HepG2 (cell line): ENCODE results near the gene SYDE1. TPM values are rescaled to one million over a fixed set of nuclear protein-coding genes. Genes with fewer than 3 reads are reported as not detected.

Experiments
- ATAC-seq: fragments of 200-7000 bp; cut with Tn5 transposase; 3 replicates; pipeline ENCODE4 v1.9.1; 2020; ENCODE audit warnings: mild to moderate bottlenecking, moderate library complexity
- BruUV-seq: library from RNA; stranded (reverse); fragments of 400-500 nt; replicated peaks from 2 replicates; lab custom pipeline; 2021; lab: Mats Ljungman, UMichigan
- CTCF ChIA-PET: fragments of 300-600 bp; formaldehyde crosslinking; extraction: SDS; loops from one replicate; lab custom pipeline; 2021; ENCODE audit warnings: low total read pairs, inconsistent platforms, low intra/inter-chr PET ratio; lab: Yijun Ruan, JAX
- POLR2A ChIA-PET: fragments of 350-600 bp; sonication (Branson Sonifier 250); formaldehyde crosslinking; loops from one replicate; lab custom pipeline; 2020; ENCODE audit warnings: antibody characterized with exemption, inconsistent platforms; lab: Yijun Ruan, JAX
- DNase-seq: peaks from one replicate; pipeline ENCODE4 v3.0.0-alpha.2; 2015; ENCODE audit warnings: low spot score
- FAIRE-seq: peaks from 3 replicates; lab custom pipeline; 2011; peaks lifted over from hg19 to GRCh38; lab: Jason Lieb, UNC
- H2AFZ ChIP-seq: one replicate; pipeline ENCODE4 v1.6.1; 2011; ENCODE audit warnings: low read length, inconsistent platforms
- H3K27ac ChIP-seq: fragments of 300-600 bp; 3 replicates; pipeline ENCODE4 v1.8.0; 2011; ENCODE audit warnings: mixed run types, mild to moderate bottlenecking, mixed read lengths, low read length, inconsistent platforms; ENCODE audit not compliant: insufficient read depth; ENCODE audit errors: extremely low read length
- H3K27me3 ChIP-seq, 2 experiments: fragments of 200-600 bp in 1 of 2; 2 replicates in 1 of 2; 3 replicates in 1 of 2; pipeline versions ENCODE4 v1.6.0 to v1.8.0; 2011; ENCODE audit warnings: low read length in 2 of 2, mild to moderate bottlenecking in 2 of 2, moderate library complexity in 2 of 2, inconsistent platforms in 1 of 2; ENCODE audit not compliant: insufficient read depth in 2 of 2, control insufficient read depth in 1 of 2
- H3K36me3 ChIP-seq, 2 experiments: fragments of 200-600 bp in 1 of 2; replicated peaks in 1 of 2; 2 replicates in 1 of 2; 3 replicates in 1 of 2; pipeline versions ENCODE4 v1.5.1 to v1.8.0; 2011; ENCODE audit warnings: low read length in 2 of 2, inconsistent platforms in 1 of 2; ENCODE audit not compliant: insufficient read depth in 2 of 2, control insufficient read depth in 1 of 2
- H3K4me1 ChIP-seq: 2 replicates; pipeline ENCODE4 v1.5.1; 2012; ENCODE audit warnings: low read length, inconsistent platforms; ENCODE audit not compliant: insufficient read depth
- H3K4me2 ChIP-seq: 2 replicates; pipeline ENCODE4 v1.6.0; 2011; ENCODE audit warnings: low read depth, low read length, inconsistent platforms
- H3K4me3 ChIP-seq, 3 experiments: fragments of 200-600 bp in 1 of 3; sonication (generic), shearing (Covaris generic) in 1 of 3; replicated peaks in 1 of 3; 2 replicates each; pipeline ENCODE4 v1.5.1; 2011 to 2016; ENCODE audit warnings: low read length in 3 of 3, inconsistent platforms in 2 of 3, low read depth in 2 of 3, mild to moderate bottlenecking in 2 of 3, control low read depth in 1 of 3, mixed read lengths in 1 of 3; ENCODE audit not compliant: insufficient read depth in 1 of 3
- H3K79me2 ChIP-seq: one replicate; pipeline ENCODE4 v1.6.1; 2011; ENCODE audit warnings: low read length, inconsistent platforms; ENCODE audit not compliant: insufficient read depth
- H3K9ac ChIP-seq: 2 replicates; pipeline ENCODE4 v1.6.0; 2011; ENCODE audit warnings: mild to moderate bottlenecking, low read depth, low read length, inconsistent platforms; ENCODE audit not compliant: insufficient read depth
- H3K9me3 ChIP-seq: 2 replicates; pipeline ENCODE4 v1.5.1; 2012; ENCODE audit warnings: mild to moderate bottlenecking, low read length
- H4K20me1 ChIP-seq: 2 replicates; pipeline ENCODE4 v1.6.0; 2011; ENCODE audit warnings: inconsistent platforms, mild to moderate bottlenecking, low read length, moderate library complexity; ENCODE audit not compliant: insufficient read depth
- KDM2A ChIP-seq: sonication (generic); formaldehyde crosslinking; IDR thresholded peaks from 2 replicates; pipeline ENCODE4 v1.4.0; 2020; ENCODE audit warnings: low read depth, missing genetic modification reagents, borderline replicate concordance
- NFE2L2 ChIP-seq: fragments of 150-350 bp; IDR thresholded peaks from 2 replicates; pipeline ENCODE4 v1.6.1; 2014; ENCODE audit warnings: low read length
- TBX3 ChIP-seq: fragments of 450-650 bp; IDR thresholded peaks from 2 replicates; pipeline ENCODE4 v1.6.1; 2017; ENCODE audit warnings: antibody characterized with exemption, mild to moderate bottlenecking, inconsistent platforms, borderline replicate concordance
- XRCC5 ChIP-seq: fragments of 200-400 bp; formaldehyde crosslinking; optimal IDR thresholded peaks from 2 replicates; pipeline ENCODE3; 2017; ENCODE audit warnings: mild to moderate bottlenecking, low read length
- ZMAT5 ChIP-seq: sonication (generic); formaldehyde crosslinking; IDR thresholded peaks from 2 replicates; pipeline ENCODE4 v1.5.0; 2020; ENCODE audit warnings: mild to moderate bottlenecking, low read depth, missing genetic modification reagents, borderline replicate concordance
- ZNF567 ChIP-seq: sonication (generic); formaldehyde crosslinking; IDR thresholded peaks from 2 replicates; pipeline ENCODE4 v1.8.1; 2023; ENCODE audit warnings: mild to moderate bottlenecking, missing genetic modification reagents, borderline replicate concordance
- ZNF609 ChIP-seq: sonication (generic); formaldehyde crosslinking; IDR thresholded peaks from 2 replicates; pipeline ENCODE4 v1.4.0; 2020; ENCODE audit warnings: mild to moderate bottlenecking, missing genetic modification reagents, borderline replicate concordance
- WGBS: methylation state at CpG from one replicate; pipeline ENCODE4 v1.1.6; 2017; ENCODE audit warnings: low lambda C conversion rate; 5-methylcytosine and 5-hydroxymethylcytosine counted together
- in situ Hi-C: cut with HindIII; loops from 2 replicates; pipeline ENCODE4 v1.10.0; 2017; ENCODE audit warnings: low pct_unique_long_range_greater_than_20kb; ENCODE audit not compliant: extremely low pct_ligation_motif_present
- intact Hi-C: fragments of 100-400 bp; cut with micrococcal nuclease; formaldehyde crosslinking; loops from one replicate; pipeline ENCODE4 v1.10.0; 2022; ENCODE audit not compliant: unreplicated experiment
- polyA plus RNA-seq, 8 experiments: library from polyadenylated mRNA; depleted of rRNA in 3 of 8; stranded (reverse) in 7 of 8; unstranded in 1 of 8; fragments of >200 nt; fragmentation: Illumina TruSeq in 4 of 8; extraction: Trizol in 4 of 8; gene quantifications; 2 replicates each; pipeline versions ENCODE4 v1.2.1 to v1.2.3, GENCODE V29; 2011 to 2016; ENCODE audit warnings: low read depth in 4 of 8, missing spikeins in 1 of 8, mixed read lengths in 1 of 8; ENCODE audit not compliant: insufficient read depth in 1 of 8
- total RNA-seq, 5 experiments: library from RNA; depleted of rRNA; stranded (reverse); fragments of >200 nt; fragmentation: Illumina TruSeq; extraction: Trizol; gene quantifications; 2 replicates each; pipeline ENCODE4 v1.2.3, GENCODE V29; 2016; ENCODE audit warnings: low read depth in 1 of 5
- TF ChIP-seq, protein P1 (sequence below): sonication (generic); formaldehyde crosslinking; conservative IDR thresholded peaks from 2 replicates; pipeline ENCODE4 v1.4.0; 2020; ENCODE audit warnings: missing genetic modification reagents
- TF ChIP-seq, protein P2 (sequence below): sonication (generic); formaldehyde crosslinking; IDR thresholded peaks from 2 replicates; pipeline ENCODE4 v1.4.0; 2020; ENCODE audit warnings: missing genetic modification reagents

SYDE1 gene
- total and polyA plus RNA-seq, 2 of the 13 experiments (the other 11 are each of a cell fraction or from before 2014, with no cell fraction given): 4.3 to 13.6 TPM

- no peak overlapping the region for H2AFZ ChIP-seq
- CTCF ChIA-PET: no interaction called here
- TF ChIP-seq ZNF609 (CRISPR knock-in tag) (no peak), TBX3 (no peak), XRCC5 (no peak), KDM2A (CRISPR knock-in tag) (no peak), ZNF567 (CRISPR knock-in tag) (no peak), ZMAT5 (CRISPR knock-in tag) (no peak), NFE2L2 (no peak)
- TF ChIP-seq, protein P1, sequence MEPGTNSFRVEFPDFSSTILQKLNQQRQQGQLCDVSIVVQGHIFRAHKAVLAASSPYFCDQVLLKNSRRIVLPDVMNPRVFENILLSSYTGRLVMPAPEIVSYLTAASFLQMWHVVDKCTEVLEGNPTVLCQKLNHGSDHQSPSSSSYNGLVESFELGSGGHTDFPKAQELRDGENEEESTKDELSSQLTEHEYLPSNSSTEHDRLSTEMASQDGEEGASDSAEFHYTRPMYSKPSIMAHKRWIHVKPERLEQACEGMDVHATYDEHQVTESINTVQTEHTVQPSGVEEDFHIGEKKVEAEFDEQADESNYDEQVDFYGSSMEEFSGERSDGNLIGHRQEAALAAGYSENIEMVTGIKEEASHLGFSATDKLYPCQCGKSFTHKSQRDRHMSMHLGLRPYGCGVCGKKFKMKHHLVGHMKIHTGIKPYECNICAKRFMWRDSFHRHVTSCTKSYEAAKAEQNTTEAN (CRISPR knock-in tag): no peak
- TF ChIP-seq, protein P2, sequence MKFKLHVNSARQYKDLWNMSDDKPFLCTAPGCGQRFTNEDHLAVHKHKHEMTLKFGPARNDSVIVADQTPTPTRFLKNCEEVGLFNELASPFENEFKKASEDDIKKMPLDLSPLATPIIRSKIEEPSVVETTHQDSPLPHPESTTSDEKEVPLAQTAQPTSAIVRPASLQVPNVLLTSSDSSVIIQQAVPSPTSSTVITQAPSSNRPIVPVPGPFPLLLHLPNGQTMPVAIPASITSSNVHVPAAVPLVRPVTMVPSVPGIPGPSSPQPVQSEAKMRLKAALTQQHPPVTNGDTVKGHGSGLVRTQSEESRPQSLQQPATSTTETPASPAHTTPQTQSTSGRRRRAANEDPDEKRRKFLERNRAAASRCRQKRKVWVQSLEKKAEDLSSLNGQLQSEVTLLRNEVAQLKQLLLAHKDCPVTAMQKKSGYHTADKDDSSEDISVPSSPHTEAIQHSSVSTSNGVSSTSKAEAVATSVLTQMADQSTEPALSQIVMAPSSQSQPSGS (CRISPR knock-in tag): no peak
- TF ChIP-seq, all 625 proteins: peak for 0
- in situ Hi-C loops: no loop called here
- peaks cover 8% of the 10 kb centered on the region for H3K9me3 ChIP-seq
- intact Hi-C loops: no loop called here
- ATAC-seq: no peak
- H3K4me2 ChIP-seq: no peak overlapping the region
- WGBS: 18% methylated on average over 4 of the region's 5 CpGs
- H4K20me1 ChIP-seq: no peaks in the 10 kb centered on the region
- H3K79me2 ChIP-seq: no peaks in the 10 kb centered on the region
- no peak overlapping the region for H3K9ac ChIP-seq
- peaks cover 0 to 2% of the 10 kb centered on the region in 2 experiments; a peak in 2 of 5 replicates for H3K27me3 ChIP-seq
- POLR2A ChIA-PET: no interaction called here
- no peaks in the 10 kb centered on the region for H3K36me3 ChIP-seq
- H3K4me1 ChIP-seq: no peaks in the 10 kb centered on the region
- no peak for DNase-seq
- H3K27ac ChIP-seq: no peak overlapping the region
- no peak for FAIRE-seq
- no TSS peak for BruUV-seq
- H3K4me3 ChIP-seq: no peak overlapping the region
Observed at GRCh38 chr19:15155296-15155695, 48.1 kb downstream of the SYDE1 start.
